Aorta (tissue), 5 donors: Measurements from ENCODE around the gene MAPKBP1. TPM values are rescaled to one million over a fixed set of nuclear protein-coding genes. Genes with fewer than 3 reads are reported as not detected.

Source experiments
- ATAC-seq: fragments of 200-7000 bp; cut with Tn5 transposase; one replicate; pipeline ENCODE4 v1.9.1; 2022; ENCODE audit warnings: moderate library complexity; ENCODE audit not compliant: low FRiP score
- DNase-seq, 2 donors: peaks; one replicate each; pipeline ENCODE4 v3.0.0-alpha.2; 2020
- H3K27ac ChIP-seq, 2 donors: one replicate each; pipeline ENCODE4 v1.5.1; 2013; ENCODE audit warnings: low read length in 2 of 2, mild to moderate bottlenecking in 2 of 2, moderate library complexity in 2 of 2, control low read depth in 1 of 2, inconsistent platforms in 1 of 2, low read depth in 1 of 2
- H3K27me3 ChIP-seq, 2 donors: one replicate each; pipeline ENCODE4 v1.6.1; 2013; ENCODE audit warnings: control low read depth in 1 of 2, low read length in 1 of 2, mild to moderate bottlenecking in 1 of 2, moderate library complexity in 1 of 2; ENCODE audit not compliant: insufficient read depth in 2 of 2, control insufficient read depth in 1 of 2
- H3K36me3 ChIP-seq, 2 donors: one replicate each; pipeline ENCODE4 v1.6.1; 2013; ENCODE audit warnings: control low read depth in 1 of 2, low read length in 1 of 2, mild to moderate bottlenecking in 1 of 2; ENCODE audit not compliant: insufficient read depth in 2 of 2, control insufficient read depth in 1 of 2
- H3K4me1 ChIP-seq, 2 donors: one replicate each; pipeline ENCODE4 v1.6.1; 2013; ENCODE audit warnings: low read length in 2 of 2, control low read depth in 1 of 2, mild to moderate bottlenecking in 1 of 2, moderate library complexity in 1 of 2; ENCODE audit not compliant: insufficient read depth in 2 of 2, control insufficient read depth in 1 of 2
- H3K4me3 ChIP-seq, 2 donors: one replicate each; pipeline ENCODE4 v1.5.1; 2013; ENCODE audit warnings: low read length in 2 of 2, control low read depth in 1 of 2, mild to moderate bottlenecking in 1 of 2
- H3K9me3 ChIP-seq: one replicate; pipeline ENCODE4 v1.6.1; 2013; ENCODE audit warnings: mild to moderate bottlenecking, low read length; ENCODE audit not compliant: control insufficient read depth
- WGBS, 2 donors: extraction: QIAGEN DNeasy Blood & Tissue Kit; methylation state at CpG; one replicate each; pipeline ENCODE4 v1.1.7; 2013; 5-methylcytosine and 5-hydroxymethylcytosine counted together
- intact Hi-C, 2 donors: fragments of 100-400 bp; cut with DNase I; formaldehyde crosslinking; loops; one replicate each; pipeline versions ENCODE4 v1.14.2 to v1.15.0; 2022
- polyA plus RNA-seq, 2 donors: library from polyadenylated mRNA; stranded (reverse); fragments of 200-250 nt; gene quantifications; one replicate each; pipeline ENCODE4 v1.2.3, GENCODE V29; 2013
- total RNA-seq, 2 donors: library from RNA; stranded (reverse); fragmentation: NEBNext Ultra II Directional; extraction: Animal tissue kit (Norgen Biotek cat#: 25700); gene quantifications; one replicate each; pipeline ENCODE4 v1.2.1, GENCODE V29; 2021
- donor health status: healthy with polysubstance abuse.
- donor health status: Bipolar disorder and iron deficiency.
- donor health status: DM: no; HTN: no; CAD: no.
- donor health status: DM: no; HTN: no; CAD: no.
- donor health status: DM: yes; HTN: yes; CAD: no.

Gene MAPKBP1
- total and polyA plus RNA-seq, 4 donors: 13.6 to 44.1 (median 27.6) TPM

- Histone ChIP-seq H3K36me3 (no peaks in the 10 kb centered on the region), H3K4me1 (peaks cover 1 to 3% of the 10 kb centered on the region in 2 donors), H3K4me3 (no peak overlapping the region), H3K27ac (no peak overlapping the region), H3K27me3 (no peaks in the 10 kb centered on the region), H3K9me3 (no peaks in the 10 kb centered on the region)
- ATAC-seq (no peak), DNase-seq (no peak)
- WGBS, 2 donors: 76 to 78% methylated on average over 8 of the region's 8 CpGs
- intact Hi-C loops: no loop called here
Observed at GRCh38 chr15:41797201-41797944, 23.1 kb downstream of the MAPKBP1 start.

GRCh38 chr15:41798607-41799487 is 24.6 kb downstream of the MAPKBP1 start:
- WGBS, 2 donors: 85 to 86% methylated on average over 9 of the region's 9 CpGs
- no peak for ATAC-seq
- Histone ChIP-seq H3K27me3 (no peaks in the 10 kb centered on the region), H3K4me1 (peaks cover 1 to 3% of the 10 kb centered on the region in 2 donors), H3K27ac (no peak overlapping the region), H3K9me3 (no peaks in the 10 kb centered on the region), H3K36me3 (no peaks in the 10 kb centered on the region), H3K4me3 (no peak overlapping the region)
- no peak for DNase-seq
- intact Hi-C loops: no loop called here

- 87 to 91% methylated on average over 5 of the region's 5 CpGs for WGBS, 2 donors
- Histone ChIP-seq H3K9me3 (no peaks in the 10 kb centered on the region), H3K36me3 (no peaks in the 10 kb centered on the region), H3K27me3 (no peaks in the 10 kb centered on the region), H3K4me1 (peaks cover 1 to 3% of the 10 kb centered on the region in 2 donors), H3K4me3 (no peak overlapping the region), H3K27ac (no peak overlapping the region)
- no peak for ATAC-seq
- no peak for DNase-seq
- intact Hi-C loops: no loop called here
Observed at GRCh38 chr15:41799488-41799805, 25.2 kb downstream of the MAPKBP1 start.

- 92 to 95% methylated on average over 3 of the region's 3 CpGs for WGBS, 2 donors
- Histone ChIP-seq H3K27me3 (no peaks in the 10 kb centered on the region), H3K4me3 (no peak overlapping the region), H3K36me3 (no peaks in the 10 kb centered on the region), H3K9me3 (no peaks in the 10 kb centered on the region), H3K4me1 (peaks cover 0 to 3% of the 10 kb centered on the region in 2 donors), H3K27ac (no peak overlapping the region)
- DNase-seq (no peak), ATAC-seq (no peak)
- intact Hi-C loops: no loop called here
Observed at GRCh38 chr15:41801185-41801584, 26.9 kb downstream of the MAPKBP1 start.

- WGBS, 2 donors: 90 to 94% methylated on average over 3 of the region's 3 CpGs
- Histone ChIP-seq H3K9me3 (no peaks in the 10 kb centered on the region), H3K36me3 (no peaks in the 10 kb centered on the region), H3K4me3 (no peak overlapping the region), H3K4me1 (peaks cover 0 to 3% of the 10 kb centered on the region in 2 donors), H3K27ac (no peak overlapping the region), H3K27me3 (no peaks in the 10 kb centered on the region)
- DNase-seq (no peak), ATAC-seq (no peak)
- intact Hi-C loops: no loop called here
Observed at GRCh38 chr15:41801850-41802455, 27.7 kb downstream of the MAPKBP1 start.

GRCh38 chr15:41804361-41804760 is 30.1 kb downstream of the MAPKBP1 start:
- Histone ChIP-seq H3K9me3 (no peaks in the 10 kb centered on the region), H3K36me3 (no peaks in the 10 kb centered on the region), H3K4me3 (no peak overlapping the region), H3K27me3 (no peaks in the 10 kb centered on the region), H3K4me1 (no peaks in the 10 kb centered on the region), H3K27ac (peak overlapping the region in 1 of 2 donors; percentile 28)
- DNase-seq (no peak), ATAC-seq (peak; percentile 16)
- WGBS, 2 donors: 61 to 70% methylated on average over 2 of the region's 2 CpGs
- intact Hi-C loops: no loop called here

- peak; percentile 43 for ATAC-seq
- H3K4me1 ChIP-seq: no peaks in the 10 kb centered on the region
Observed at GRCh38 chr15:41804916-41805666, 30.8 kb downstream of the MAPKBP1 start.

GRCh38 chr15:41805711-41806110 is 31.4 kb downstream of the MAPKBP1 start:
- intact Hi-C loops: no loop called here
- Histone ChIP-seq H3K27me3 (no peaks in the 10 kb centered on the region), H3K27ac (peak overlapping the region in 1 of 2 donors; percentile 2), H3K4me1 (no peaks in the 10 kb centered on the region), H3K4me3 (no peak overlapping the region), H3K9me3 (no peaks in the 10 kb centered on the region), H3K36me3 (no peaks in the 10 kb centered on the region)
- ATAC-seq (no peak), DNase-seq (no peak)
- WGBS, 2 donors: 79 to 84% methylated on average over 3 of the region's 3 CpGs

More at GRCh38 chr15:41804916-41805666, 30.8 kb downstream of the MAPKBP1 start:
- Histone ChIP-seq H3K27ac (peak overlapping the region; percentile 2 to 21), H3K27me3 (no peaks in the 10 kb centered on the region), H3K36me3 (no peaks in the 10 kb centered on the region), H3K4me3 (no peak overlapping the region), H3K9me3 (no peaks in the 10 kb centered on the region)
- intact Hi-C loops: no loop called here
- DNase-seq: no peak
- 38 to 50% methylated on average over 8 of the region's 8 CpGs for WGBS, 2 donors
